A673 (cell line): ENCODE measurements around the gene SNORC. TPM values are rescaled to one million over a fixed set of nuclear protein-coding genes. Genes with fewer than 3 reads are reported as not detected.
"Not testable (repeated sequence)": the region's sequence is repeated elsewhere in the genome, so short reads cannot be mapped to it uniquely, and the experiment has no call there.

Experiments used
- BruUV-seq: library from RNA; stranded (reverse); fragments of 400-500 nt; replicated peaks from 2 replicates; lab custom pipeline; 2021; lab: Mats Ljungman, UMichigan
- CTCF ChIA-PET: fragments of 300-600 bp; sonication (Branson Sonifier 250); formaldehyde crosslinking; loops from one replicate; lab custom pipeline; 2022; ENCODE audit warnings: antibody characterized with exemption; lab: Charles Lee
- POLR2A ChIA-PET: fragments of 300-600 bp; sonication (Branson Sonifier 250); formaldehyde crosslinking; loops from one replicate; lab custom pipeline; 2022; ENCODE audit warnings: antibody characterized with exemption; ENCODE audit not compliant: low non-redundant PET; lab: Charles Lee
- DNase-seq: peaks from one replicate; pipeline ENCODE4 v3.0.0-alpha.2; 2015; ENCODE audit warnings: low spot score
- H3K27ac ChIP-seq: fragments of 200-600 bp; sonication (generic); 2 replicates; pipeline ENCODE4 v1.5.1; 2016; ENCODE audit warnings: mixed run types, low read depth, mild to moderate bottlenecking, mixed read lengths, antibody characterized with exemption, low read length; ENCODE audit not compliant: poor library complexity, severe bottlenecking
- H3K27me3 ChIP-seq: fragments of 200-600 bp; sonication (generic); replicated peaks from 2 replicates; pipeline ENCODE4 v1.6.1; 2017; ENCODE audit warnings: mixed run types, low read depth, mild to moderate bottlenecking, mixed read lengths, antibody characterized with exemption, low read length; ENCODE audit not compliant: insufficient read depth, poor library complexity
- H3K36me3 ChIP-seq: fragments of 200-600 bp; sonication (generic); 2 replicates; pipeline ENCODE4 v1.6.1; 2016; ENCODE audit warnings: mixed run types, mild to moderate bottlenecking, mixed read lengths, antibody characterized with exemption, low read length; ENCODE audit not compliant: insufficient read depth, poor library complexity, severe bottlenecking
- H3K4me1 ChIP-seq: fragments of 200-600 bp; sonication (generic); 2 replicates; pipeline ENCODE4 v1.6.1; 2017; ENCODE audit warnings: mixed run types, mild to moderate bottlenecking, mixed read lengths, antibody characterized with exemption, low read length; ENCODE audit not compliant: insufficient read depth, poor library complexity, severe bottlenecking
- H3K4me3 ChIP-seq: fragments of 200-600 bp; sonication (generic); 2 replicates; pipeline ENCODE4 v1.5.1; 2016; ENCODE audit warnings: low read depth, mixed run types, mild to moderate bottlenecking, mixed read lengths, low read length; ENCODE audit not compliant: poor library complexity, severe bottlenecking
- H3K9me3 ChIP-seq: fragments of 200-600 bp; sonication (generic); 2 replicates; pipeline ENCODE4 v1.6.1; 2016; ENCODE audit warnings: mixed run types, low read depth, mild to moderate bottlenecking, mixed read lengths, antibody characterized with exemption, low read length; ENCODE audit not compliant: poor library complexity, severe bottlenecking
- CTCF ChIP-seq: fragments of 300-800, 200-600 bp; sonication (generic); conservative IDR thresholded peaks from 2 replicates; pipeline ENCODE4 v1.5.1; 2017; ENCODE audit warnings: low read depth, mild to moderate bottlenecking, antibody characterized with exemption, low read length, moderate library complexity, mixed read lengths
- EZH2 ChIP-seq: fragments of 200-600 bp; sonication (generic); IDR thresholded peaks from 2 replicates; pipeline ENCODE4 v1.6.1; 2017; ENCODE audit warnings: borderline replicate concordance, low read depth, mild to moderate bottlenecking, mixed read lengths, antibody characterized with exemption, low read length; ENCODE audit not compliant: poor library complexity, severe bottlenecking
- intact Hi-C: fragments of 100-400 bp; cut with micrococcal nuclease; formaldehyde crosslinking; loops from one replicate; pipeline ENCODE4 v1.10.0; 2022; ENCODE audit not compliant: unreplicated experiment
- total RNA-seq: library from RNA; stranded (reverse); gene quantifications from 2 replicates; pipeline ENCODE4 v1.2.3, GENCODE V29; 2021

The SNORC gene
- total RNA-seq, 1 experiment from 2014 or later = 4.6 TPM

GRCh38 chr2:232843834-232844233 is 26.2 kb upstream of the SNORC start:
- no peak overlapping the region for H3K27ac ChIP-seq
- H3K36me3 ChIP-seq = peaks cover 83% of the 10 kb centered on the region
- H3K4me1 ChIP-seq = peaks cover under 1% of the 10 kb centered on the region
- DNase-seq = no peak
- ChIA-PET POLR2A (no interaction called here), CTCF (no interaction called here)
- no peaks in the 10 kb centered on the region for H3K27me3 ChIP-seq
- H3K9me3 ChIP-seq = no peaks in the 10 kb centered on the region
- BruUV-seq = no TSS peak
- no peak overlapping the region for H3K4me3 ChIP-seq
- intact Hi-C loops = no loop called here
- TF ChIP-seq EZH2 = no peak
- TF ChIP-seq CTCF = peak; percentile 23; the same call in 1 of the 2 replicates

GRCh38 chr2:232846055-232846454 is 24.0 kb upstream of the SNORC start:
- Histone ChIP-seq H3K27ac (no peak overlapping the region), H3K4me3 (no peak overlapping the region), H3K4me1 (no peaks in the 10 kb centered on the region), H3K9me3 (no peaks in the 10 kb centered on the region), H3K27me3 (no peaks in the 10 kb centered on the region), H3K36me3 (peaks cover 82% of the 10 kb centered on the region)
- TF ChIP-seq EZH2 (no peak), CTCF (no peak)
- POLR2A ChIA-PET = no interaction called here
- intact Hi-C loops = no loop called here
- CTCF ChIA-PET = no interaction called here
- DNase-seq = no peak
- BruUV-seq = no TSS peak

- H3K9me3 ChIP-seq = no peaks in the 10 kb centered on the region
- peaks cover 10% of the 10 kb centered on the region for H3K4me1 ChIP-seq
- CTCF ChIA-PET = no interaction called here
- no TSS peak for BruUV-seq
- intact Hi-C loops = loop anchor here (5.0 kb wide), 1 partner anchor 402 kb away; the partner anchor contains the start of gene ATG16L1
- H3K36me3 ChIP-seq = peaks cover 65% of the 10 kb centered on the region
- no peak for DNase-seq
- TF ChIP-seq CTCF (no peak), EZH2 (no peak)
- H3K4me3 ChIP-seq = no peak overlapping the region
- H3K27me3 ChIP-seq = no peaks in the 10 kb centered on the region
- no peak overlapping the region for H3K27ac ChIP-seq
- POLR2A ChIA-PET = no interaction called here
These were observed 20.0 kb upstream of the SNORC start for GRCh38 chr2:232850039-232850438.

GRCh38 chr2:232852081-232852480 is 18.0 kb upstream of the SNORC start:
- H3K4me3 ChIP-seq, H3K9me3 ChIP-seq, H3K4me1 ChIP-seq, DNase-seq, BruUV-seq, H3K27ac ChIP-seq, H3K27me3 ChIP-seq, POLR2A ChIA-PET: not testable (repeated sequence)
- peaks cover 57% of the 10 kb centered on the region for H3K36me3 ChIP-seq
- CTCF ChIA-PET = interaction anchor here (1.5 kb wide), 1 partner anchor 202 kb away, joined by 3 read pairs; no protein-coding TSS in a partner anchor
- intact Hi-C loops = loop anchor here (2.0 to 5.0 kb wide), 3 partner anchors 177 to 400 kb away; partner anchors contain the start of gene ATG16L1
